Bone marrow (tissue), 2 donors: ENCODE measurements around the gene NEIL1.
"Not testable (repeated sequence)": the region's sequence is repeated elsewhere in the genome, so short reads cannot be mapped to it uniquely, and the experiment has no call there.

Experiments used
- DNase-seq, 2 donors: peaks; one replicate each; lab custom pipeline; 2025; lab: John Stamatoyannopoulos, UW

The NEIL1 gene

GRCh38 chr15:75380773-75381172, 33.9 kb downstream of the NEIL1 start:
- DNase-seq = no peak

GRCh38 chr15:75383986-75384385, 37.1 kb downstream of the NEIL1 start:
- DNase-seq = not testable (repeated sequence)

- no peak for DNase-seq
Observed at GRCh38 chr15:75389791-75390382, 43.0 kb downstream of the NEIL1 start.

GRCh38 chr15:75397494-75397893, 50.7 kb downstream of the NEIL1 start:
- DNase-seq = no peak

GRCh38 chr15:75403892-75404291, 57.1 kb downstream of the NEIL1 start:
- no peak for DNase-seq
